BJ (cell line): ENCODE results near the gene DNAH6. TPM values are rescaled to one million over a fixed set of nuclear protein-coding genes. Genes with fewer than 3 reads are reported as not detected.

ENCODE experiments used
- CTCF ChIA-PET: fragments of 350-600 bp; formaldehyde crosslinking; extraction: SDS; loops from one replicate; lab custom pipeline; 2021; ENCODE audit warnings: antibody characterized with exemption, inconsistent platforms; lab: Yijun Ruan, JAX
- POLR2A ChIA-PET: fragments of 300-600 bp; sonication (Branson Sonifier 250); formaldehyde crosslinking; extraction: SDS; loops from one replicate; lab custom pipeline; 2021; ENCODE audit warnings: antibody characterized with exemption; lab: Charles Lee
- DNase-seq: peaks from one replicate; pipeline ENCODE4 v3.0.0-alpha.2; 2011; ENCODE audit warnings: low read depth
- H3K27me3 ChIP-seq: 2 replicates; pipeline ENCODE4 v1.6.0; 2011; ENCODE audit warnings: low read length; ENCODE audit not compliant: control insufficient read depth, insufficient read depth
- H3K36me3 ChIP-seq: 2 replicates; pipeline ENCODE4 v1.5.1; 2011; ENCODE audit warnings: low read length; ENCODE audit not compliant: control insufficient read depth, insufficient read depth
- H3K4me3 ChIP-seq: 2 replicates; pipeline ENCODE4 v1.5.1; 2011; ENCODE audit warnings: low read depth, mild to moderate bottlenecking, control low read depth, low read length
- polyA plus RNA-seq: library from polyadenylated mRNA; depleted of rRNA; stranded (reverse); fragments of >200 nt; gene quantifications from 2 replicates; pipeline ENCODE4 v1.2.3, GENCODE V29; 2011
- TF ChIP-seq, protein P1 (sequence below): IDR thresholded peaks from 2 replicates; pipeline ENCODE4 v1.5.1; 2011; ENCODE audit warnings: low read depth, mild to moderate bottlenecking, control low read depth, inconsistent platforms, low read length, moderate library complexity; ENCODE audit not compliant: insufficient read depth

Gene DNAH6
- polyA plus RNA-seq, 1 experiment = 0.01 TPM

DNA sequence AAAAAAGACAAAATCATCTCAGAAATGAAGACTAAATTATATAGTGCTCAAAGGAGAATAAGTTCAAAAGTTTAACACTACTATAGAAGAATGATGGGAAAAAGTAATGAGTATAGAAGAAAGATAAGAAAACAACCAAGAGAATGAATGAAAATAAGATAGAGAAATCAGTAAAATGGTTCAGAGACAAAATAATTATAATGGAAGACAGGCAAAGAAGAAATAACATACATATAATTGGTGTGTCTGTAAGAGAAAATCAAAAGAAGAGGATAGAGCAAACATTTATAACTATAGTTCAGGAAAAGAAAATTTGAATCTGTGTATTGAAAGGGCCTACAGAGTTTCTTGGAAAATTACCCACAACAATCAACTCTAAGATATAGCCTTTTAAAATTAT lies 43.5 kb downstream of the DNAH6 start:
- Histone ChIP-seq H3K36me3 (no peaks in the 10 kb centered on the region), H3K27me3 (no peaks in the 10 kb centered on the region), H3K4me3 (no peak overlapping the region)
- TF ChIP-seq, protein P1, sequence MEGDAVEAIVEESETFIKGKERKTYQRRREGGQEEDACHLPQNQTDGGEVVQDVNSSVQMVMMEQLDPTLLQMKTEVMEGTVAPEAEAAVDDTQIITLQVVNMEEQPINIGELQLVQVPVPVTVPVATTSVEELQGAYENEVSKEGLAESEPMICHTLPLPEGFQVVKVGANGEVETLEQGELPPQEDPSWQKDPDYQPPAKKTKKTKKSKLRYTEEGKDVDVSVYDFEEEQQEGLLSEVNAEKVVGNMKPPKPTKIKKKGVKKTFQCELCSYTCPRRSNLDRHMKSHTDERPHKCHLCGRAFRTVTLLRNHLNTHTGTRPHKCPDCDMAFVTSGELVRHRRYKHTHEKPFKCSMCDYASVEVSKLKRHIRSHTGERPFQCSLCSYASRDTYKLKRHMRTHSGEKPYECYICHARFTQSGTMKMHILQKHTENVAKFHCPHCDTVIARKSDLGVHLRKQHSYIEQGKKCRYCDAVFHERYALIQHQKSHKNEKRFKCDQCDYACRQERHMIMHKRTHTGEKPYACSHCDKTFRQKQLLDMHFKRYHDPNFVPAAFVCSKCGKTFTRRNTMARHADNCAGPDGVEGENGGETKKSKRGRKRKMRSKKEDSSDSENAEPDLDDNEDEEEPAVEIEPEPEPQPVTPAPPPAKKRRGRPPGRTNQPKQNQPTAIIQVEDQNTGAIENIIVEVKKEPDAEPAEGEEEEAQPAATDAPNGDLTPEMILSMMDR = no peak
- DNase-seq = no peak
- POLR2A ChIA-PET = no interaction called here
- CTCF ChIA-PET = no interaction called here

DNA sequence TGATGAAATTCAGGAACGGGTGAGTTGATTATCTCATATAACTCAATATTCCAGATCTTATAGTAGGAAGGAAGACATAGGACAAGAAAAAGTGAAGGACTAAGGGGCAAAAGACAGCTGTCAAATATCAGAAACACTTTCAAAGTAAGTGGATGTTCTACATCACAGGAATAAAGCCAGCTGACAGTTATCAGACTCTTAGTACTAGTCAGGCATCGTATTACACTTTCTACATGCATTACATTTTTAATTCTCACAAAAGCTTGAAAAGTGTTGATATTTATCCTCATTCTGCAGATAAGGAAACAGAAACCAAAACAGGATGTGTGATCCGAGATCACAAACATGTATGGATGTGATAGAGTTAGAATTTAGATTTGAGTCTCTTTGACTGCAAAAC lies 63.4 kb downstream of the DNAH6 start:
- ChIA-PET CTCF (no interaction called here), POLR2A (no interaction called here)
- Histone ChIP-seq H3K36me3 (no peaks in the 10 kb centered on the region), H3K27me3 (no peaks in the 10 kb centered on the region), H3K4me3 (no peak overlapping the region)
- TF ChIP-seq, protein P1 = no peak
- DNase-seq = no peak

- TF ChIP-seq, protein P1 = no peak
- no peak overlapping the region for H3K4me3 ChIP-seq
- peaks cover 3% of the 10 kb centered on the region; the same call in 1 of the 2 replicates for H3K27me3 ChIP-seq
- ChIA-PET POLR2A (no interaction called here), CTCF (interaction anchor here (0.9 kb wide), 1 partner anchor 12 kb away, joined by 3 read pairs; no protein-coding TSS in a partner anchor)
- H3K36me3 ChIP-seq = no peaks in the 10 kb centered on the region
- no peak for DNase-seq
These were observed 87.6 kb downstream of the DNAH6 start for GRCh38 chr2:84603911-84604310.

DNA sequence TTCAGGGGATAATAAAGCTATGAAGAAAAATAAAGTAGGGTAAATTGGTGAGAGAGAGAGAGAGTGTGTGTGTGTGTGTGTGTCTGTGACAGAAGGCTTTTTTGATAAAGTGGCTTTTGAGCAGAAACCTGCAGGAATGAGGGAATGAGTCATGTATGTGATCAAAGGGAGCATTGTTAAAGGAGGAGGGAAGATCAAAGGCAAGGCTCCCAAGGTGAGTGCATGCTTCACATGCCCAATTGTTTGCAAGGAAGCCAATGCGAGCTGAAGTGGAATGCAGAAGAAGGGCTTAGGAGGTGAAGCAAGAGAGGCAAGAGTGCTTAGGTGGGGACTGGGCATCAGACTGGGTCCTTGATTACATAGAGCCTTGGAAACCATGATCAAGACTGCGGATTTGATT lies 96.8 kb downstream of the DNAH6 start:
- TF ChIP-seq, protein P1 = no peak
- no peaks in the 10 kb centered on the region for H3K36me3 ChIP-seq
- no peak overlapping the region for H3K4me3 ChIP-seq
- DNase-seq = no peak
- ChIA-PET POLR2A (no interaction called here), CTCF (no interaction called here)
- no peaks in the 10 kb centered on the region; the same call in 1 of the 2 replicates for H3K27me3 ChIP-seq

DNA sequence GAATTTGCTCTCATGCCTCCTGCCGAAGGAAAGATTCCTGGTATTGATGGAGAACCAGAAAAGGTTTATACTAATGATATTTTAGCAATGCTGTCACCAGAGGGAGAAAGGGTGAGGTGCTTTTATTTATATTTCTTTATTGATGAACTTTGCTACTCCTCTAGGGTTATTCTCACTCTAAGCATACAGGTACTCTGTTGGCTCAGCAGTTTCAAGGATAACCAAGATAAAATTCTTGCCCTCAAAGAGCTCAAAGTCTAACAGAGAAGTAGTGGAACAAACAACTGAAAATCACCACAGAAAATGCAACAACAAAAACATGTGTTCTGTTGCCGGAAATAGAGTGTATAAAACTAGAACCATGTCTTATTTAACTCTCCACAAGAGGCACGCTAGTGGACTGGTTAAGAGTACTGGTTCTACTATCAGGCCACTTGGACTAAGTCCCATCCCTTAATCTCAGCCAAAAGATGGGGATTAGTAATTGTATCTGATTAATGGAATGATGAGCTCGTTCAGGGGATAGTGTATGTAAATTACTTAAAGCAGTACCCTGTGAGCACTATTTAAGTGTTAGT lies 103.6 kb downstream of the DNAH6 start:
- CTCF ChIA-PET = interaction anchor here (0.7 kb wide), 1 partner anchor 89 kb away, joined by 3 read pairs; no protein-coding TSS in a partner anchor
- Histone ChIP-seq H3K27me3 (no peaks in the 10 kb centered on the region; the same call in 1 of the 2 replicates), H3K36me3 (no peaks in the 10 kb centered on the region), H3K4me3 (no peak overlapping the region)
- POLR2A ChIA-PET = no interaction called here
- TF ChIP-seq, protein P1 = no peak
- DNase-seq = no peak
